H1 (cell line): ENCODE results near the gene BSCL2. TPM values are rescaled to one million over a fixed set of nuclear protein-coding genes. Genes with fewer than 3 reads are reported as not detected.

ENCODE experiments used
- ASH2L ChIP-seq: fragments of 200-600, 300-600 bp; sonication (generic); IDR thresholded peaks from one replicate; pipeline ENCODE4 v1.7.1; 2017; ENCODE audit warnings: low read length
- CHD7 ChIP-seq: fragments of 300-600 bp; sonication (generic); IDR thresholded peaks from 2 replicates; pipeline ENCODE4 v1.7.1; 2012; ENCODE audit warnings: low read length, moderate library complexity, mild to moderate bottlenecking, inconsistent platforms; ENCODE audit not compliant: insufficient replicate concordance
- JUND ChIP-seq: IDR thresholded peaks from 2 replicates; pipeline ENCODE4 v1.6.1; 2011; ENCODE audit warnings: mild to moderate bottlenecking, improper control_type of control experiment, low read length
- RFX5 ChIP-seq: IDR thresholded peaks from 2 replicates; pipeline ENCODE4 v1.6.1; 2011; ENCODE audit warnings: low read depth, low read length, improper control_type of control experiment, borderline replicate concordance
- SUZ12 ChIP-seq: fragments of 200-600 bp; sonication (generic); IDR thresholded peaks from 2 replicates; pipeline ENCODE4 v1.6.1; 2012; ENCODE audit warnings: mild to moderate bottlenecking, inconsistent platforms, low read length, moderate library complexity, mixed read lengths
- polyA plus RNA-seq, 7 experiments: library from polyadenylated mRNA; depleted of rRNA in 3 of 7; stranded (reverse) in 5 of 7; unstranded in 2 of 7; fragments of >200 nt in 5 of 7; fragments of 200-250 nt in 2 of 7; gene quantifications; 1 replicate in 5 of 7; 2 replicates in 1 of 7; 4 replicates in 1 of 7; pipeline versions ENCODE4 v1.2.1 to v1.2.3, GENCODE V29; 2011 to 2013; ENCODE audit warnings: missing spikeins in 2 of 7, mixed read lengths in 2 of 7
- total RNA-seq: library from RNA; stranded (reverse); fragmentation: NEBNext Ultra II Directional; extraction: Animal tissue kit (Norgen Biotek cat#: 25700); gene quantifications from 2 replicates; pipeline ENCODE4 v1.2.1, GENCODE V29; 2021
- TF ChIP-seq, protein P1 (sequence below), 3 experiments: IDR thresholded peaks; 1 replicate in 2 of 3; 2 replicates in 1 of 3; pipeline versions ENCODE4 v1.5.1 to v1.6.1; 2011; ENCODE audit warnings: low read length in 3 of 3, mild to moderate bottlenecking in 3 of 3, inconsistent platforms in 2 of 3, low read depth in 1 of 3, moderate library complexity in 1 of 3; ENCODE audit not compliant: insufficient read depth in 1 of 3; ENCODE audit errors: control extremely low read depth in 1 of 3

The BSCL2 gene
- total and polyA plus RNA-seq, 2 of the 8 experiments (the other 6 are each of a cell fraction or from before 2014, with no cell fraction given): 59.5 to 264 TPM

DNA sequence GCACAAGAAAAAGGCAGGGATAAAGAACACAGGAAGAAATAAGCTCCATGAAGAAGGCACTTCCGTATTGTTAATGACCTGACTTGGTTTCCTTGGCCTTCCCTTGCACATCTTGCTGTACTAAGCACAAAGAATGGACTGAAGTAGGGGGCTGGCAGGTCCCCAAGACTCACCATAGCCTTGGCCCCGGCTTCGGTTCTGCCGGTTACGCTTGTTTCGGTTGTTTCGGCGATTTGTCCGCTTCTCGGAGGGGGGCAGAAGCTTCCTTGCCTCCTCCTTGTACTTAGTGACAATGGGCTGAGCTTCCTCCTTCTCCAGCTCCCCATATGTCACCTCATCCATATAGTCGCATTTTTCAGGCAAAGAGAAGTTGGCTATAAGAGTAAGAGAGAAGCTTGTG, 9.6 kb upstream of the BSCL2 start (continued):
- TF ChIP-seq, protein P1, sequence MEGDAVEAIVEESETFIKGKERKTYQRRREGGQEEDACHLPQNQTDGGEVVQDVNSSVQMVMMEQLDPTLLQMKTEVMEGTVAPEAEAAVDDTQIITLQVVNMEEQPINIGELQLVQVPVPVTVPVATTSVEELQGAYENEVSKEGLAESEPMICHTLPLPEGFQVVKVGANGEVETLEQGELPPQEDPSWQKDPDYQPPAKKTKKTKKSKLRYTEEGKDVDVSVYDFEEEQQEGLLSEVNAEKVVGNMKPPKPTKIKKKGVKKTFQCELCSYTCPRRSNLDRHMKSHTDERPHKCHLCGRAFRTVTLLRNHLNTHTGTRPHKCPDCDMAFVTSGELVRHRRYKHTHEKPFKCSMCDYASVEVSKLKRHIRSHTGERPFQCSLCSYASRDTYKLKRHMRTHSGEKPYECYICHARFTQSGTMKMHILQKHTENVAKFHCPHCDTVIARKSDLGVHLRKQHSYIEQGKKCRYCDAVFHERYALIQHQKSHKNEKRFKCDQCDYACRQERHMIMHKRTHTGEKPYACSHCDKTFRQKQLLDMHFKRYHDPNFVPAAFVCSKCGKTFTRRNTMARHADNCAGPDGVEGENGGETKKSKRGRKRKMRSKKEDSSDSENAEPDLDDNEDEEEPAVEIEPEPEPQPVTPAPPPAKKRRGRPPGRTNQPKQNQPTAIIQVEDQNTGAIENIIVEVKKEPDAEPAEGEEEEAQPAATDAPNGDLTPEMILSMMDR (IDR thresholded peaks at IDR 0.05; ENCODE audit: control extremely low read depth in 1 of 3, insufficient read depth in 1 of 3, low read depth in 1 of 3, low read length in 3 of 3): no peak
- TF ChIP-seq ASH2L: no peak
- no peak for TF ChIP-seq CHD7
- TF ChIP-seq RFX5: no peak
- TF ChIP-seq JUND: no peak
- no peak for TF ChIP-seq SUZ12
